OCI-LY7 (cell line): Measurements from ENCODE around the gene MLLT3. TPM values are rescaled to one million over a fixed set of nuclear protein-coding genes. Genes with fewer than 3 reads are reported as not detected.

Experiments used
- BruUV-seq: library from RNA; stranded (reverse); fragments of 400-500 nt; replicated peaks from 2 replicates; lab custom pipeline; 2021; lab: Mats Ljungman, UMichigan
- CTCF ChIA-PET: fragments of 300-600 bp; sonication (Branson Sonifier 250); formaldehyde crosslinking; loops from one replicate; lab custom pipeline; 2022; ENCODE audit warnings: antibody characterized with exemption; ENCODE audit not compliant: unreplicated experiment; lab: Charles Lee
- POLR2A ChIA-PET: fragments of 300-600 bp; sonication (Branson Sonifier 250); formaldehyde crosslinking; loops from one replicate; lab custom pipeline; 2022; ENCODE audit warnings: antibody characterized with exemption; lab: Charles Lee
- DNase-seq: peaks from one replicate; pipeline ENCODE4 v3.0.0-alpha.2; 2015; ENCODE audit warnings: low spot score
- H2AFZ ChIP-seq: fragments of 200-600 bp; sonication (generic), shearing (Covaris generic); 2 replicates; pipeline ENCODE4 v1.6.1; 2014; ENCODE audit warnings: mild to moderate bottlenecking, antibody characterized with exemption, low read length, moderate library complexity
- H3K27ac ChIP-seq: fragments of 200-600 bp; sonication (generic); 2 replicates; pipeline ENCODE4 v1.5.1; 2014; ENCODE audit warnings: mixed run types, low read depth, mild to moderate bottlenecking, moderate library complexity, low read length, inconsistent platforms; ENCODE audit not compliant: poor library complexity, severe bottlenecking
- H3K36me3 ChIP-seq: fragments of 200-600 bp; sonication (generic); 2 replicates; pipeline ENCODE4 v1.6.1; 2014; ENCODE audit warnings: mild to moderate bottlenecking, antibody characterized with exemption, low read length, moderate library complexity, mixed read lengths; ENCODE audit not compliant: insufficient read depth
- H3K4me1 ChIP-seq: fragments of 200-600 bp; sonication (generic); 2 replicates; pipeline ENCODE4 v1.5.1; 2014; ENCODE audit warnings: mild to moderate bottlenecking, low read length; ENCODE audit not compliant: insufficient read depth, poor library complexity, severe bottlenecking
- H3K4me2 ChIP-seq: fragments of 200-600 bp; sonication (generic); 2 replicates; pipeline ENCODE4 v1.6.1; 2014; ENCODE audit warnings: mild to moderate bottlenecking, low read length
- H3K4me3 ChIP-seq: fragments of 200-600 bp; sonication (generic); 2 replicates; pipeline ENCODE4 v1.5.1; 2014; ENCODE audit warnings: mild to moderate bottlenecking, low read depth, low read length; ENCODE audit not compliant: poor library complexity, severe bottlenecking
- H3K79me2 ChIP-seq: fragments of 200-600 bp; sonication (generic); 2 replicates; pipeline ENCODE4 v1.6.1; 2016; ENCODE audit warnings: low read depth, mild to moderate bottlenecking, low read length, moderate library complexity, mixed read lengths; ENCODE audit not compliant: insufficient read depth
- H3K9me2 ChIP-seq: fragments of 200-600 bp; sonication (generic); 2 replicates; pipeline ENCODE4 v1.6.1; 2016; ENCODE audit warnings: mild to moderate bottlenecking, low read length, mixed read lengths; ENCODE audit not compliant: insufficient read depth
- H3K9me3 ChIP-seq: fragments of 200-600 bp; sonication (generic); 2 replicates; pipeline ENCODE4 v1.6.1; 2014; ENCODE audit warnings: mild to moderate bottlenecking, mixed run types, low read length, mixed read lengths
- H4K20me1 ChIP-seq: fragments of 200-600 bp; sonication (generic); 2 replicates; pipeline ENCODE4 v1.6.1; 2014; ENCODE audit warnings: mild to moderate bottlenecking, antibody characterized with exemption, low read length, moderate library complexity, mixed read lengths; ENCODE audit not compliant: insufficient read depth
- EZH2phosphoT487 ChIP-seq: fragments of 200-600 bp; sonication (generic); IDR thresholded peaks from 2 replicates; pipeline ENCODE4 v1.6.1; 2018; ENCODE audit warnings: low read depth, borderline replicate concordance, mild to moderate bottlenecking, mixed run types, antibody characterized with exemption, low read length, moderate library complexity, mixed read lengths
- intact Hi-C: fragments of 100-400 bp; cut with micrococcal nuclease; formaldehyde crosslinking; loops from one replicate; pipeline ENCODE4 v1.10.0; 2022; ENCODE audit not compliant: unreplicated experiment
- total RNA-seq, 2 experiments: library from RNA; depleted of rRNA in 1 of 2; stranded (reverse); fragments of >200 nt in 1 of 2; shearing (Covaris generic) in 1 of 2; gene quantifications; 2 replicates each; pipeline ENCODE4 v1.2.3, GENCODE V29; 2014 to 2022
- TF ChIP-seq, protein P1 (sequence below): fragments of 200-600 bp; sonication (generic); conservative IDR thresholded peaks from 2 replicates; pipeline ENCODE4 v1.5.1; 2014; ENCODE audit warnings: mild to moderate bottlenecking, antibody characterized with exemption, low read length, moderate library complexity, mixed read lengths

The MLLT3 gene
- total RNA-seq, 2 experiments from 2014 or later: 7.1 to 9.9 TPM

DNA sequence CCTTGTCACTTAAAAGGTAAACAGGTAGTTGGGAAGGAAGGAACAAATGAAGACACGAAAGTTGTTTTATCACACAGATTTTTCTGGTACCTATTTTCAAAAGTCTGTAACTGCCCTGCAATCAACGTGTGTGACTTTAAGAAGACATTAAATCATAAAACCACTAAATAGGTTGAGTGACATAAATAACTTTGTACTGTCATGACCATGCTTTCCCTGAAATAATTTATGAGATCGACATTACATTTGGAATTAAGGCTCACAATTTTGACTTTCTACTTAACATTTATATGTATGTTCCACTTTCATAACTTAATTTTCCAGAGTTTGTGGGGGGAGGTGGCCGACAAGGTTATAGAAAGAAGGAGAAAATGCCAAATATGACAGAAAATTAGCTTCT, 181.1 kb downstream of the MLLT3 start:
- DNase-seq: no peak
- Histone ChIP-seq H3K36me3 (no peaks in the 10 kb centered on the region), H2AFZ (no peak overlapping the region), H3K4me3 (no peak overlapping the region), H3K4me2 (no peak overlapping the region), H4K20me1 (no peaks in the 10 kb centered on the region), H3K9me3 (no peaks in the 10 kb centered on the region), H3K27ac (no peak overlapping the region), H3K4me1 (no peaks in the 10 kb centered on the region), H3K79me2 (no peaks in the 10 kb centered on the region), H3K9me2 (no peaks in the 10 kb centered on the region)
- CTCF ChIA-PET: no interaction called here
- no TSS peak for BruUV-seq
- TF ChIP-seq, protein P1, sequence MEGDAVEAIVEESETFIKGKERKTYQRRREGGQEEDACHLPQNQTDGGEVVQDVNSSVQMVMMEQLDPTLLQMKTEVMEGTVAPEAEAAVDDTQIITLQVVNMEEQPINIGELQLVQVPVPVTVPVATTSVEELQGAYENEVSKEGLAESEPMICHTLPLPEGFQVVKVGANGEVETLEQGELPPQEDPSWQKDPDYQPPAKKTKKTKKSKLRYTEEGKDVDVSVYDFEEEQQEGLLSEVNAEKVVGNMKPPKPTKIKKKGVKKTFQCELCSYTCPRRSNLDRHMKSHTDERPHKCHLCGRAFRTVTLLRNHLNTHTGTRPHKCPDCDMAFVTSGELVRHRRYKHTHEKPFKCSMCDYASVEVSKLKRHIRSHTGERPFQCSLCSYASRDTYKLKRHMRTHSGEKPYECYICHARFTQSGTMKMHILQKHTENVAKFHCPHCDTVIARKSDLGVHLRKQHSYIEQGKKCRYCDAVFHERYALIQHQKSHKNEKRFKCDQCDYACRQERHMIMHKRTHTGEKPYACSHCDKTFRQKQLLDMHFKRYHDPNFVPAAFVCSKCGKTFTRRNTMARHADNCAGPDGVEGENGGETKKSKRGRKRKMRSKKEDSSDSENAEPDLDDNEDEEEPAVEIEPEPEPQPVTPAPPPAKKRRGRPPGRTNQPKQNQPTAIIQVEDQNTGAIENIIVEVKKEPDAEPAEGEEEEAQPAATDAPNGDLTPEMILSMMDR: no peak
- no peak for TF ChIP-seq EZH2phosphoT487
- intact Hi-C loops: no loop called here
- POLR2A ChIA-PET: interaction anchor here (0.6 kb wide), 1 partner anchor 382 kb away, joined by 3 read pairs; no protein-coding TSS in a partner anchor

DNA sequence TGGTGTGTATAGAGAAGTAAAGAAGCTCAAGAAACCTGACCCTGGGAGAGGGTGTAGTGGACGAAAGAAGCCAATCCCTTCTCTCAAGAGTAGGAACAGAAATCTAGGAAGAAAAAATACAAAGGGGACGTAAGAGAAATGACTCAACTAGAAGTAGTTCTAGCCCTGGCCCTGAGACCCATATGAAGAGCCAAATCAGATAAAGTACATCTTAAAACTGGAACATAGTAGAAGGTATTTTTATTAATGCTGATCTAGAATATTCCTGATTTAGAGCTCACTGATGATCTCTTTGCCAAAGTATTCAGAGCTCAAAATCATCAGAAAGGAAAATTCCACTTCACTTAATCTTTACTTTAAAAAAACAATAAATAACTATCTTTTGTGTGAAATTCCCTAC, 184.8 kb downstream of the MLLT3 start:
- H3K9me2 ChIP-seq: no peaks in the 10 kb centered on the region
- no peaks in the 10 kb centered on the region for H3K79me2 ChIP-seq
- H3K4me2 ChIP-seq: no peak overlapping the region
- H3K36me3 ChIP-seq: no peaks in the 10 kb centered on the region
- H2AFZ ChIP-seq: no peak overlapping the region
- no peaks in the 10 kb centered on the region for H3K9me3 ChIP-seq
- no peaks in the 10 kb centered on the region for H4K20me1 ChIP-seq
- no TSS peak for BruUV-seq
- POLR2A ChIA-PET: interaction anchor here (0.8 kb wide), 1 partner anchor 595 kb away, joined by 3 read pairs; no protein-coding TSS in a partner anchor
- no peak for DNase-seq
- H3K27ac ChIP-seq: no peak overlapping the region
- no peaks in the 10 kb centered on the region for H3K4me1 ChIP-seq
- intact Hi-C loops: no loop called here
- TF ChIP-seq, protein P1: no peak
- TF ChIP-seq EZH2phosphoT487: no peak
- CTCF ChIA-PET: no interaction called here
- H3K4me3 ChIP-seq: no peak overlapping the region

DNA sequence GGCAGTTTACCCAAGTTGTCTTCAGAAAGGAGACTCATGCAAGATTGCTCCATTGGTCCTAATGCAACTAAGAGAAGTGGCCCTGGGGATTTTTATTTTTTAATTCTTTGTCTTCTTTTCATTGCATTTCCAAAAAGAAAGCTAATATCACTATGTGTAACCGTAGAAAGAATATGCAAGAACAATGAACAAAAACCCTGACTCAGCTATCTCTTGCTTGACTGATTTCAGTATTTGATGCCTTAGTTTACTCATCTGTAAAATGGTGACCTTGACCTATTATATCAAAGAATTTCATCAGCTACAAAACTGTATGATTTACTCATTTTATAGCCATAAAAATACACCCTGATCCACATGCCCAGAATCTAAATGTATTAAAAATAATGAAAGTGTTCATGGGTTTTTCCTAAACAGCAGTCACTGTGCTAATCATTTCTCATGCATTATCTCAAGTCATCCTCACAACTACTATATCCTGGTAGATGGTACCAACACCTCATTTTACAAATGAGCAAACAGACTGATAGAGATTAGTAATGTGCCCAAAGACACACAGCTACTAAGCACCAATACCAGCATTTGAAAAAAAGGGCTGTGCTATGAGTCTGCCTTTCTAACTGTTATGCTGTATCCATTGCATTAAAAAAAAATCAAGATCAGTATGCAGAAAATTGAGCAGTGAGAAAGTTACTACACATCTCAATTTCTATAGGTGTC, 185.7 kb downstream of the MLLT3 start:
- no peaks in the 10 kb centered on the region for H3K79me2 ChIP-seq
- TF ChIP-seq, protein P1: no peak
- TF ChIP-seq EZH2phosphoT487: no peak
- H3K27ac ChIP-seq: no peak overlapping the region
- CTCF ChIA-PET: no interaction called here
- no peak overlapping the region for H3K4me2 ChIP-seq
- no peak overlapping the region for H2AFZ ChIP-seq
- H3K9me2 ChIP-seq: no peaks in the 10 kb centered on the region
- intact Hi-C loops: no loop called here
- H3K9me3 ChIP-seq: no peaks in the 10 kb centered on the region
- H4K20me1 ChIP-seq: no peaks in the 10 kb centered on the region
- no peak for DNase-seq
- H3K4me1 ChIP-seq: no peaks in the 10 kb centered on the region
- POLR2A ChIA-PET: interaction anchor here (0.8 kb wide), 1 partner anchor 594 kb away, joined by 3 read pairs; no protein-coding TSS in a partner anchor
- no peak overlapping the region for H3K4me3 ChIP-seq
- no TSS peak for BruUV-seq
- no peaks in the 10 kb centered on the region for H3K36me3 ChIP-seq
